H1 (cell line): ENCODE results near the gene CACNB4.

Source experiments
- BACH1 ChIP-seq: IDR thresholded peaks from 2 replicates; pipeline ENCODE4 v1.6.1; 2012; ENCODE audit warnings: low read length, improper control_type of control experiment
- CHD2 ChIP-seq: IDR thresholded peaks from 2 replicates; pipeline ENCODE4 v1.6.1; 2012; ENCODE audit warnings: low read length, improper control_type of control experiment
- CTCF ChIP-seq, 3 experiments: IDR thresholded peaks; 1 replicate in 2 of 3; 2 replicates in 1 of 3; pipeline versions ENCODE4 v1.5.1 to v1.6.1; 2011; ENCODE audit warnings: low read length in 3 of 3, mild to moderate bottlenecking in 3 of 3, inconsistent platforms in 2 of 3, low read depth in 1 of 3, moderate library complexity in 1 of 3; ENCODE audit not compliant: insufficient read depth in 1 of 3; ENCODE audit errors: control extremely low read depth in 1 of 3
- EZH2 ChIP-seq: fragments of 200-600 bp; sonication (generic); IDR thresholded peaks from 2 replicates; pipeline ENCODE4 v1.7.1; 2012; ENCODE audit warnings: low read depth, mild to moderate bottlenecking, moderate library complexity, low read length, inconsistent platforms; ENCODE audit not compliant: severe bottlenecking
- JUND ChIP-seq: IDR thresholded peaks from 2 replicates; pipeline ENCODE4 v1.6.1; 2011; ENCODE audit warnings: mild to moderate bottlenecking, improper control_type of control experiment, low read length
- POLR2A ChIP-seq, 2 experiments: IDR thresholded peaks; 1 replicate in 1 of 2; 2 replicates in 1 of 2; pipeline ENCODE4 v1.6.1; 2011; ENCODE audit warnings: low read depth in 2 of 2, low read length in 2 of 2, mild to moderate bottlenecking in 2 of 2; ENCODE audit errors: control extremely low read depth in 1 of 2
- RAD21 ChIP-seq, 2 experiments: IDR thresholded peaks in 1 of 2; conservative IDR thresholded peaks in 1 of 2; 2 replicates each; pipeline ENCODE4 v1.6.1; 2011; ENCODE audit warnings: low read depth in 2 of 2, low read length in 2 of 2, improper control_type of control experiment in 1 of 2, inconsistent platforms in 1 of 2, mild to moderate bottlenecking in 1 of 2, moderate library complexity in 1 of 2
- TCF12 ChIP-seq: IDR thresholded peaks from 2 replicates; pipeline ENCODE4 v1.6.1; 2011; ENCODE audit warnings: low read depth, mild to moderate bottlenecking, low read length
- USF2 ChIP-seq: IDR thresholded peaks from 2 replicates; pipeline ENCODE4 v1.6.1; 2011; ENCODE audit warnings: low read length, improper control_type of control experiment
- YY1 ChIP-seq: IDR thresholded peaks from 2 replicates; pipeline ENCODE4 v1.6.1; 2011; ENCODE audit warnings: low read depth, mild to moderate bottlenecking, low read length

- no peak for TF ChIP-seq TCF12
- no peak for TF ChIP-seq CTCF (IDR thresholded peaks at IDR 0.05; ENCODE audit: control extremely low read depth in 1 of 3, insufficient read depth in 1 of 3, low read depth in 1 of 3, low read length in 3 of 3)
- no peak for TF ChIP-seq RAD21 (IDR thresholded peaks at IDR 0.05 in 1 of 2, conservative IDR thresholded peaks at IDR 0.05 in 1 of 2; ENCODE audit: low read depth in 2 of 2, low read length in 2 of 2)
- TF ChIP-seq EZH2: no peak
- no peak for TF ChIP-seq BACH1
- no peak for TF ChIP-seq USF2
- TF ChIP-seq CHD2: no peak
- no peak for TF ChIP-seq JUND
- no peak for TF ChIP-seq YY1
- no peak for TF ChIP-seq POLR2A (IDR thresholded peaks at IDR 0.05; ENCODE audit: control extremely low read depth in 1 of 2, low read depth in 2 of 2, low read length in 2 of 2)
Observed at GRCh38 chr2:151803811-151804210, 295.0 kb downstream of the CACNB4 start.
